GM20000 (cell line): ENCODE results near the gene RNF208.
"Not testable (repeated sequence)": the region's sequence is repeated elsewhere in the genome, so short reads cannot be mapped to it uniquely, and the experiment has no call there.

ENCODE experiments used
- DNase-seq: peaks from one replicate; pipeline ENCODE4 v3.0.0; 2012; ENCODE audit warnings: low spot score
- TF ChIP-seq, protein P1 (sequence below): IDR thresholded peaks from 2 replicates; pipeline ENCODE4 v1.5.1; 2012; ENCODE audit warnings: mild to moderate bottlenecking, control low read depth; ENCODE audit errors: extremely low read depth, missing control alignments

Gene RNF208

DNA sequence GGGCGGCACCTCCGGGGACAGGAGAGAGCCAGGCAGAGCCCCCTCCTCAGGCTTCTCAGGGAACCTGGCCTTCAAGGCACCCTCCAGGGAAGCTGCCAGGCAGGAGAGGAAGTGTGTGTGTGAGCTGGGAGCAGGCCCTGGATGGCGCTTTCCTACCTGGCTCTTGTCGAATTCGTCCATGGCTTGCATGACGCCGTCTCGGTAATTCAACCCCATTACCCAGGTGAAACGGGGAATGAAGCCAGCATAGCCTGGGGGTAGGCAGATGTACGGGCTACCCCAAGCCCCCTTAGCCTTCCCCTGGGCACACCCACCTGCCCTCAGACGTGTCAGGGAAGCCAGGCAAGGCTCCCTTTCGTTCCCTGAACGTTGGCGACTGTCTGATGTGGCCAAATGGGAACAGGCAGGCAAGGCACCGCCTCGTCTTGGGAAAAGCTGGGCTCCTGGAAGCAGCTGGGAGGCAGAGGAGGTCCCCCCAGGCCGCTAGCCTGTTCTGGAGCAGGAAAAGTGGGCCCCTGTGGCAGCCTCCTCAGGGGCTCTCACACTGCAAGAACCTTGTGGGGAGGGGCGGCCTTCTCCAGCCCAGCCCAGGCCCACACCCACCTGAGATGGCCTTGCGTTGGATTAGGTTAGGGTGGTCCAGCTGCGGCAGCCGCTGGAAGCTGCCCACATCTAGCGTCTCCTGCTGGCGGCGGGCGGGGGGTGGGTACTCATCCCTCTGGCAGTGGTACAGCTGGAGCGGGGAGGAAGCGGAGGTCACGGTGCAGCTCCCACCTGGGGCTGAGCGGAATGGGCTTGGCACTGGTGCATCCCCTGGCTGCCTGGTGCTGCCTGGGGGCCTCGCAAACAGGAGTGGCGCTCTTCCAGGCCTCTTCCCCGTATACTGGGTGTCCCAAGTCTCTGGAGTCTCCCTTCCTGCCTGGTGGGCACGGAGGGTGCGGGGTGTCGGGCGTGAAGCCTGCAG, 22.7 kb upstream of the RNF208 start:
- DNase-seq, result no peak
- TF ChIP-seq, protein P1, sequence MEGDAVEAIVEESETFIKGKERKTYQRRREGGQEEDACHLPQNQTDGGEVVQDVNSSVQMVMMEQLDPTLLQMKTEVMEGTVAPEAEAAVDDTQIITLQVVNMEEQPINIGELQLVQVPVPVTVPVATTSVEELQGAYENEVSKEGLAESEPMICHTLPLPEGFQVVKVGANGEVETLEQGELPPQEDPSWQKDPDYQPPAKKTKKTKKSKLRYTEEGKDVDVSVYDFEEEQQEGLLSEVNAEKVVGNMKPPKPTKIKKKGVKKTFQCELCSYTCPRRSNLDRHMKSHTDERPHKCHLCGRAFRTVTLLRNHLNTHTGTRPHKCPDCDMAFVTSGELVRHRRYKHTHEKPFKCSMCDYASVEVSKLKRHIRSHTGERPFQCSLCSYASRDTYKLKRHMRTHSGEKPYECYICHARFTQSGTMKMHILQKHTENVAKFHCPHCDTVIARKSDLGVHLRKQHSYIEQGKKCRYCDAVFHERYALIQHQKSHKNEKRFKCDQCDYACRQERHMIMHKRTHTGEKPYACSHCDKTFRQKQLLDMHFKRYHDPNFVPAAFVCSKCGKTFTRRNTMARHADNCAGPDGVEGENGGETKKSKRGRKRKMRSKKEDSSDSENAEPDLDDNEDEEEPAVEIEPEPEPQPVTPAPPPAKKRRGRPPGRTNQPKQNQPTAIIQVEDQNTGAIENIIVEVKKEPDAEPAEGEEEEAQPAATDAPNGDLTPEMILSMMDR, result no peak

DNA sequence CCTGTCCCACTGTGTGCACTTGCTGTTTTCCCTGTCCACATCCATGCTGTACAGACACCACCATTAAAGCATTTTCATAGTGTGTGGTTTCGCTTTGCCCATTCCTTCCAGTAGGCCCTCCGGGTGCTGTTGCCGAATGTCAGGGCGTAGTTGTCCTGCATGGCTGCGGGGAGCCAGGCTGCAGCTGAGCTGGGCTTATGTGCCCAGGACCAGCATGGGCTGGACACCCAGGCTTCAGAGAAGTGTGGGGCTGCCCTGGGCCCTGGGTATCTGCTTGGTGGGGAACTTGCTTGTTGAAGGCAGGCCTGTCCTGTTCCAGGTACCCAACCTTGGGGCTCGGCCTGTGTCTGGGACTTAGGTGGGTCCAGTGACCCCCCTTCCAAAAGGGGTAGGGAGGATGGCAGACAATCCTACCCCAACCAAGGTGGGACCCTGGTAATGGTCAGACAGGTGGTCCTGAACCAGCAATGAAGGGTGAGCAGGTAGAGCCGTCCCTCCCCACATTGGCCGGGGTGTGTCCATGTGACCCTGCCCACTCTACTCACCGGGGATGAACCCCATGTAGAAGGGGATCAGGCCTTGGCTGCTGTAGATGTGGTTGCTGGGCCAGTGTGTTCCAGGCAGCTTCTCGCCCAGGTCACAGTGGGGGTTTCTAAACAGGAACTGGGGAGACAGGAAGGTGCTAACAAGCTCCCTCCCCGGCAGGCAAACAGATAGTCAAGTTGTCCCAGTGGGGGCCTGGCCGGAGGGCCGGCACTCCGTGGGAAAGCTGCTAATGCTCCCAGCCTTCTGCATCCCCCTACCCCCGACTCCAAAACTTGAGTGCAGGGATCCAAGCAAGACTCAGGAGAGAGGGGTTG, 21.8 kb upstream of the RNF208 start:
- TF ChIP-seq, protein P1, result no peak
- DNase-seq, result no peak

DNA sequence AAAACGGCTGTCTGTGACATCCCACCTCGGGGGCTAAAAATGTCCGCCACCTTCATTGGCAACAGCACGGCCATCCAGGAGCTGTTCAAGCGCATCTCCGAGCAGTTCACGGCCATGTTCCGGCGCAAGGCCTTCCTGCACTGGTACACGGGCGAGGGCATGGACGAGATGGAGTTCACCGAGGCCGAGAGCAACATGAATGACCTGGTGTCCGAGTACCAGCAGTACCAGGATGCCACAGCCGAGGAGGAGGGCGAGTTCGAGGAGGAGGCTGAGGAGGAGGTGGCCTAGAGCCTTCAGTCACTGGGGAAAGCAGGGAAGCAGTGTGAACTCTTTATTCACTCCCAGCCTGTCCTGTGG, 21.2 kb upstream of the RNF208 start:
- DNase-seq, result not testable (repeated sequence)

DNA sequence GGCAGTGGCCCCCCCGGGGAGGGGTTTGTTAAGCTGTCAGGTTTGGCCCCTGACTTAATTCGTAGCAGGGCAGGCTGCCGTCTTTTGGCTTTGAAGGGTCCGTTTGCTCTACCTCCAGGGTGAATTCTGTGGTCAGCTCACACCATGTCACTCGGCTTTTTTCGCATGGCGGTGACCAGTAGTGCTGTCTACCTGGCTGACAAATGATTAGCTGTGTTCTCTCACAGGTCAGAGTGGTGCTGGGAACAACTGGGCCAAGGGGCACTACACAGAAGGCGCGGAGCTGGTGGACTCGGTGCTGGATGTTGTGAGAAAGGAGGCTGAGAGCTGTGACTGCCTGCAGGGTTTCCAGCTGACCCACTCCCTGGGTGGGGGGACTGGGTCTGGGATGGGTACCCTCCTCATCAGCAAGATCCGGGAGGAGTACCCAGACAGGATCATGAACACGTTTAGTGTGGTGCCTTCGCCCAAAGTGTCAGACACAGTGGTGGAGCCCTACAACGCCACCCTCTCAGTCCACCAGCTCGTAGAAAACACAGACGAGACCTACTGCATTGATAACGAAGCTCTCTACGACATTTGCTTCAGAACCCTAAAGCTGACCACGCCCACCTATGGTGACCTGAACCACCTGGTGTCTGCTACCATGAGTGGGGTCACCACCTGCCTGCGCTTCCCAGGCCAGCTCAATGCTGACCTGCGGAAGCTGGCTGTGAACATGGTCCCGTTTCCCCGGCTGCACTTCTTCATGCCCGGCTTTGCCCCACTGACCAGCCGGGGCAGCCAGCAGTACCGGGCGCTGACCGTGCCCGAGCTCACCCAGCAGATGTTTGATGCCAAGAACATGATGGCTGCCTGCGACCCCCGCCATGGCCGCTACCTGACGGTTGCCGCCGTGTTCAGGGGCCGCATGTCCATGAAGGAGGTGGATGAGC, 20.5 kb upstream of the RNF208 start:
- TF ChIP-seq, protein P1, result no peak
- DNase-seq, result no peak

DNA sequence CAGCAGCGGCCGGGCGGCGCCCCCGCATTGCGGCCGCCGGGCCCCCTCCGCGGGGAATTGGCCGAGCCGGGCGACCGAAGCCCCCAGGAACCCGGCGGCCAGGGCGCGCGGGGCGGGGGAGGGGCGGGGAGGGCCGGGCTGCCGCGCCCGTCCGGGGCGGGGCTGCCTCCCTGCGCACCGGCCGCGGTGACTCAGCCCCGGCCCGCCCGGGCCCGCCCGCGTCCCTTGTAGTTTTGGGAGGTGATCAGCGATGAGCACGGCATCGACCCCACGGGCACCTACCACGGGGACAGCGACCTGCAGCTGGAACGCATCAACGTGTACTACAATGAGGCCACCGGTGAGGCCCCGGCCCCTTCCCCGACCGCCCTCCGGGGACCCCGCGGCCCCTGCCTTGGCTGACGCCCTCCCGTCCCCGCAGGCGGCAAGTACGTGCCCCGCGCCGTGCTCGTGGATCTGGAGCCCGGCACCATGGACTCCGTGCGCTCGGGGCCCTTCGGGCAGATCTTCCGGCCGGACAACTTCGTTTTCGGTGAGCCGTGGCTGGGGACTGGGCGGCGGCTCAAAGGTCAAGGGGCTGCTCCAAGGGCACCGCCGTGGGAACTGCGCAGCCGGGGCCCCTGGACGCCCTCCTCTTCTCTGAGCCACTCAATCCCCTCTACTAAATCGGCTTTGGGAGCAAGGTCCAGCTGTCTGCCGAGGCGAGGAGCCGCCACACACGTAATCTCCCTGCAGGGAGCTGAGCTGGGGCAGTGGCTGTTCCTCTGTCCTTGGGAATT, 19.6 kb upstream of the RNF208 start:
- peak; percentile 79 for DNase-seq
- TF ChIP-seq, protein P1, result no peak

DNA sequence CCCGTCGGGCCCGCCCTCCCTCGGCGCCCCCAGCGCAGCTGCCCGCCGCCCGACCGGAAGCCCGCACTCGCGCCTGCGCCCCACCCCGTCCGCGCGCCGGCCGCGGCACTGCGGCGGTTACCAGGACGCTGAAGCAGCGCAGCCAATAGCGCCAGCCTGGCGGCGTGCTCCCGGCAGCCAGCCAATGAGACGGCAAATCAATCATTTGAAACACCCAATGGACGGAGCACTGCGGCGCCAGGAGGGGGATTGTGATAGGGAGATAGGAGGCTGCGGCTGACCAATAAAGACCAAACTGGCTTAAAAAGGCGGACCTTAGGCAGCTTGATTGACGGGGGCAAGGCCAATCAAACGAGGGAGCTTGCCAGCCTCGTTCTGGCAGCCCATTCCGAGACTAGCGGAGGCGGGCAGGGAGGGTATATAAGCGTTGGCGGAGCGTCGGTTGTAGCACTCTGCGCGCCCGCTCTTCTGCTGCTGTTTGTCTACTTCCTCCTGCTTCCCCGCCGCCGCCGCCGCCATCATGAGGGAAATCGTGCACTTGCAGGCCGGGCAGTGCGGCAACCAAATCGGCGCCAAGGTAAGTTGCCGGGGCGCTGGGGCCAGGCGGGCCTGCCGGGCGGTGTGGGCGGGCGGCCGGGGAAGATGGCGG, 18.9 kb upstream of the RNF208 start, which contains the start of gene TUBB4B:
Gene TUBB4B, plus strand, starts transcription at position 447 of the 649 bp plus-strand sequence. Its CDS starts 74 bp downstream, at position 521.
- DNase-seq, result peak; percentile 100
- TF ChIP-seq, protein P1, result no peak
